ENCODE results near the gene FTSJ3.

The FTSJ3 gene

DNA sequence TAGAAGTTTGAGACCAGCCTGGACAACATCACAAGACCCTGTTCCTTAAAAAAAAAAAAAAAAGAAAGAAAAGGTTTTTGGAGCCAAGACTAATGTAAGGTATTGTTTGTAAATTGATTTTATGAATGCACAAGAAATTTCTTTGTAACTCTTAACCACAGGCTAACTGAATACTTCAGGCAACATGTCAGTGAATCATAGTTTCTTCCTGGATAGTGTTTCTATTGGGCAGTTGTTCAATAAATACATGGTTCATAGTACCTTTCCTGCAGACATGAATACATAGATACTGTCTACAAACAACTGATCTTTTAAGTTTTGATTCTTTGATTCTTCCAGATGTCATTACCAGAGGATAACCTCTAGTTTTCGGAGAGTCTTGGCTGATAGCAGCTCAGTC, 41.9 kb downstream of the FTSJ3 start:
- no peak for DNase-seq

DNA sequence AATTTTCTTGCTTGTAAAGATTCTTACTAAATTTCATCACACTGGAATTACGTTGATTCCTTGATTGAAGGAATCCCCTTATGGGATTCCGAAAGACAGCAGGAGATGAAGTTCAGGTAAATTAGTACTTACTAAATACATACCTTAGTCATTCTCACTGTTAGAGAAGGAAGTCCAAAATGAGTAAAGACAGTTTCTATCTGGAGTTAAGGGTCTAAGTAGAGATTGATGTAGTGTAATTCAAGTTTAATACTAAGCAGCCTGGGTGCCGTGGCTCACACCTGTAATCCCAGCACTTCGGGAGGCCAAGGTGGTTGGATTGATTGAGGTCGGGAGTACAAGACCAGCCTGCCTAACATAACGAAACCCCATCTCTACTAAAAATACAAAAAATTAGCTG, 43.9 kb downstream of the FTSJ3 start:
- DNase-seq = no peak

DNA sequence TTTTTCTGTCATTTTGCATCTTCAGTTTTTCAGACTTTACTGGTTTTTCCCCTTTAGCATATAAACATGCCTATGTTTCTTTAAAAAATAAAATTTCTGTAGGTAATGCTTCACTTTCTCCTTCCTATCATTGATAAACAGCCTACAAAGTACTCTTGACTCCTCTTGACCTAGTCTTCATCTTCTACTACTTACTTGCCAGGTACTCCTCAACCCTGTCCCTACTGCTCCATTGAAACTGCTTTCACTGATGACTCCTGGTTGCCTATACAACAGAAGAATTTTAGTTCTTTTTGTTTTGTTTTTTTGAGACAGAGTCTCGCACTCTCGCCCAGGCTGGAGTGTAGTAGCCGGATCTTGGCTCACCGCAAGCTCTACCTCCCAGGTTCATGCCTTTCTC, 46.5 kb downstream of the FTSJ3 start:
- no peak for DNase-seq

DNA sequence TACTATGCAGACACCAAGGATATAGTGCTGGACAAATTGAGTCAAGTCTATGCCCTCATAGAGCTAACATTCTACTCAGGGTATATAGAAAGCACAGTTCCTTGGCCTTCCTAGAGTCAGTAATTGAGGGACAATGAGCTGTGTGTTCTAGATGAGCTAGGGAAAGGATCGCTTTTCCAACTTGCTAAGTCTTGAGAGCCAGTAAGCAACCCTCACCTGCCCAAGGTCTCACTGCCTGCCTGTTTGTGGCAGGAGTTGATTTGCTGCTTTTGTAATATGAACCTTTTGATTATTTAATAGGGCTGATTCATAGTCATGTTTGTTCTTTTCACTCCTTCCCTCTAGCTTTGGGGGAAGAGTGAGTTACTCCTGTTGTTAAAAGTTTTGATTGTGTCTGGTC, 47.0 kb downstream of the FTSJ3 start:
- DNase-seq = no peak

DNA sequence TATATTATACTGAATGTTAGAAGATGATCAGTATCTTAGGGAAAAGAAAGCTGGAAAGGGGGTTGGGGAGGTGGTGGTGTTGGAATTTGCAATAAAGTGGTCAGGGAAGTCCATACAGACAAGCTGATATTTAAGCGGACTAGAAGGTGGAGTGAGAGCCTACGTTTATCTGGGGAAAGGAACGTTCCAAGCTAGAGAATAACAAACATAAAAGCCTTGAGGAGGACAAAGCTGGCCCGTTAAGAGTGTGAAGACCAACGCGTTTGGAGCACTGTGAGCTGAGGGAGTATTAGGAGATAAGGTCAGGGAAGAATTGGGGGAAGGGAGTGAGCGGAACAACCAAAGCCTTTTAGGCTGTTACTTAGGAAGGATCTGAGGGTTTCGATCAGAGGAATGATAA, 52.0 kb downstream of the FTSJ3 start:
- DNase-seq = no peak

DNA sequence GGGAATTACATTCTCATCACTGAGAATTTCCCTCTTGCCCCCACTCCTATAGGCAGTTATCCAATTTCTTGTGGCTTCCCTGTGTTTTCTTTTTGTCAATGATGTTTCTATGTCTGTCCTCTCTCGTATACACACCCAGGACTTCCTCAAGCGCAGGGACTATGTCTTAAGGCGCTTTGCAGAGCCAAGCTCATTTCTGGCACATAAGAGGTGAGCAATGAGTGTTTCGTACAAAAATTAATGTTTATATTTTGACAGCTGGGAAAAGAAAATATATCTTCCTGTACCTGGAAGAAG, 52.5 kb downstream of the FTSJ3 start:
- no peak for DNase-seq

DNA sequence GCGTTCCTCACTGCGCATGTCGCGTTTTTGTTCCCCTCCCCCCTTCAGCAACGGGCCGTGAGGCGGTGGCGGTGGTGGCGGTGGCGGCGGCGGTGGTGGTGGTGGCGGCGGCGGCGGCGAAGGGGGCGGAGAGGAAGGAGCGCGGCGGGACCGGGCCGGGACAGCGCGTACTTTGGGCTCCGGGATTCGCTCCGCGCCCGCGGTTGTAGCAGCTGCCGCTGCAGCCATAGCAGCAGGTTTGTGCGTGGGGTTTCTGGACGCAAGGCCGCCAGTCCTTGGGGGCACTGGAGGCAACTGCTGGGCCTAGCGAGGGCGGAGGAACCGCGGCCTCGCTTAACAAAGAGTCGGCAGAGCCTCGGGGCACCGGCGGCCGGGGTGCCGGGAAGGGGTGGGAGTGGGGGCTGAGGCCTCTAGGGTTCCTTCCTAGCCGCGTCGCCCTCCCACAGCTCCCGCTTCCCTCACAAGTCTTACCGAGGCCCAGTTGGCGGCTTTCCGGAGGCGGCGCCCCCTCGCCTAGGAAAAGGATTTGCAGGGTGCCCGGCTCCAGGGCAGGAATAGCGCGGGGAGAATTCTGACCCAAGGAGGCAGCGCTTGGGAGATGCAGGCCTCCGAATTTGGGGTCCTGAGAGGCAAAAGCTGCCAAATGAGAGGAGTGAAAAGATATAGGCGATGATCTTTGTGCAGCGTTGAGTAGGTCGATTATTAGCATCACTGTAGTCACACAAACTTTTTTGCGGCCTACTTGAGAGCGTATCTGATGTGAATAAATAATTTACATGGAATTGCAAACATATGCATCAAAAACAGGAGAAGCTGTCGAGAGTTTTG, 53.1 kb downstream of the FTSJ3 start, which contains the start of gene DDX42:
TSS of gene DDX42 (plus strand) at position 30 of the 828 bp plus-strand sequence. CDS start 12,880 bp downstream, outside the sequence.
- no peak for DNase-seq

DNA sequence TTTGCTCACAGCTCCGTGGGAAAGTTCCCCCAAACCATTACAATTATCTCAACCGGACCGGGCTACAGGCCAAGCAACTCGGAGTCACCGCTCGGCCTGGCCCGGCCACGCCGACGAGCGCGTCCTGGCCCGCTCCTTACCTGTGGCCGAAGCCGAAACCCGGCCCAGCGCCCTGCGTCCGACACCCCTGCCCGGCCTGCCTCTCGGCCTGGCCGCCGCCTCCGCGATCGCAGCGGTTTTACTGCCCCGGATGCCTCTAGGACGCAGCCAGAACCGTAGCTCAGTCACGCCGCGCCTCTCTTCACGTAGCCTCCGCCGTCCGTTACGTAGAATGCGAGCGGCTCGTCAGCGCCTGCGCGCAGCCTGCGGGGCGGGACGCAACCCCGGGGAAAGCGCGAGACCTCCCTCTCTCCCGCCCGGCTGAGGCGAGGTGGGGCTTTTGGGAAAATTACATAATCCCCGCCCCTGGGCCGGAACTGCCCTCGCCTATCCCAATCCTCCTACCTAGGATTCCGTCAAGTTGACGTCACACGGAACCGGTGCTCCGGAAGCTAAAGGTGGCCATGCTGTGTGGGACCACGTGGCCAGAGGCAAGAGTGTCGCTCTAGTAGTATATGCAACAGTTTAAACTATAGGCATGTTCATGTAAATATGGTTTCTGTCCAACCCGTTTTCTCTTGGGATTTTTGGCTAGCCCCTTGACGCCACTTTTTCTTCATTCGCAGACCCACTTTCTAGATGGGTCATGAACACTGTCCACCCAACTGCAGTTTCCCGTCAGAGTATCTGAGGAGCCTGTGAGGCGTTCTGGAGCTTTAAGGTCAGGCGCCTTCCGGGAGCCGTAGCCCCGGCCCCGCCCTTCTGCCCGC, 54.0 kb downstream of the FTSJ3 start, which contains the start of gene CCDC47:
TSS of gene CCDC47 (minus strand) at position 326 of the 869 bp plus-strand sequence. CDS start 7,422 bp downstream, outside the sequence.
- peak; percentile 99 for DNase-seq

DNA sequence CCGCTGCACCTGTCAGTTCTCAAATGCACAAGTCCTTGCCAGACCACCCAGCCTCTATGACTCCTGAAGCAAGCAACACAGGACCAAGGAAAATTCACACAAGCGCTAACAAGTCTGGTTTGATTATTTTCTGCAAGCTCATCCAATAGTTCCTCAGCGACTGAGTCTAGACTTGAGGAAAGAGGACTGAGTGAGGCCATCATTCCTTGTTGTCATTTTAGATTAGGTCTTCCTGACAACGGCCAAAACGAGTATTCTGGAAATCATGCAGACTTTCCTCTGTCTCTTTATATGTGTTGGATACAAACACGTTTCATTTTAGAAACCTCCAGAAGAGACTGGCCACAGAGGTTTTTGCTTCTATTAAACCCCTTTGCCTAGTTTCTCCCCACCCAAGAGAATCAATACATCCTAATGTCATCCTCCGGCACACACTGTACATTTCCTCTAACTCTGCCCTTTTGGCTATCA, 54.6 kb downstream of the FTSJ3 start:
- no peak for DNase-seq

Measured in T1000 (cell line).